Calu3 (cell line): Measurements from ENCODE around the gene CFAP57. TPM values are rescaled to one million over a fixed set of nuclear protein-coding genes. Genes with fewer than 3 reads are reported as not detected.

Experiments used
- Bru-seq: library from RNA; stranded (reverse); fragments of 400-500 nt; gene quantifications from one replicate; lab custom pipeline; 2021; lab: Mats Ljungman, UMichigan
- BruChase-seq, 2 experiments: library from RNA; stranded (reverse); fragments of 400-500 nt; gene quantifications; one replicate each; lab custom pipeline; 2021; lab: Mats Ljungman, UMichigan
- BruUV-seq: library from RNA; stranded (reverse); fragments of 400-500 nt; replicated peaks from 2 replicates; lab custom pipeline; 2021; lab: Mats Ljungman, UMichigan
- CTCF ChIA-PET: fragments of 300-600 bp; sonication (Branson Sonifier 250); formaldehyde crosslinking; loops from one replicate; lab custom pipeline; 2022; ENCODE audit warnings: antibody characterized with exemption; lab: Charles Lee
- DNase-seq: peaks from one replicate; pipeline ENCODE4 v3.0.0; 2022
- H3K27ac Mint-ChIP-seq: one replicate; pipeline ENCODE4 v1.8.0; 2022; ENCODE audit warnings: mixed read lengths; ENCODE audit not compliant: unreplicated experiment
- H3K27me3 Mint-ChIP-seq: one replicate; pipeline ENCODE4 v1.8.0; 2022; ENCODE audit warnings: mixed read lengths; ENCODE audit not compliant: unreplicated experiment
- H3K36me3 Mint-ChIP-seq: one replicate; pipeline ENCODE4 v1.8.0; 2022; ENCODE audit warnings: mild to moderate bottlenecking, moderate library complexity, mixed read lengths; ENCODE audit not compliant: insufficient read depth, unreplicated experiment
- H3K4me1 Mint-ChIP-seq: one replicate; pipeline ENCODE4 v1.8.0; 2022; ENCODE audit warnings: mild to moderate bottlenecking, low read depth, mixed read lengths; ENCODE audit not compliant: unreplicated experiment
- H3K4me3 Mint-ChIP-seq: one replicate; pipeline ENCODE4 v1.8.0; 2022; ENCODE audit warnings: mild to moderate bottlenecking, low read depth, moderate library complexity, mixed read lengths; ENCODE audit not compliant: unreplicated experiment
- H3K9me3 Mint-ChIP-seq: one replicate; pipeline ENCODE4 v1.8.0; 2022; ENCODE audit warnings: low read depth, mixed read lengths; ENCODE audit not compliant: unreplicated experiment
- CTCF ChIP-seq: fragments of 200-600 bp; IDR thresholded peaks from one replicate; pipeline ENCODE4 v1.8.0; 2022; ENCODE audit warnings: antibody characterized with exemption; ENCODE audit not compliant: unreplicated experiment
- intact Hi-C: fragments of 100-400 bp; cut with micrococcal nuclease; formaldehyde crosslinking; loops from one replicate; pipeline ENCODE4 v1.10.0; 2022; ENCODE audit not compliant: unreplicated experiment
- long read RNA-seq: library from polyadenylated mRNA; stranded (forward); transcript quantifications from one replicate; pipeline ENCODE4 v2.0.0, GENCODE V29; 2022
- total RNA-seq: library from RNA; stranded (reverse); gene quantifications from 2 replicates; pipeline ENCODE4 v1.2.3, GENCODE V29; 2022

The CFAP57 gene
- total RNA-seq (0.26 and 0.56 TPM in 2 replicates), Bru-seq, nascent RNA (percentile 29 among the genes with signal in this experiment), BruChase-seq, experiment 1, labeled RNA remaining after a 6-hour chase (percentile 22 among the genes with signal in this experiment), BruChase-seq, experiment 2, labeled RNA remaining after a 2-hour chase (percentile 19 among the genes with signal in this experiment)
- long read RNA-seq, partial matches to known transcripts = 4 of 4 reads
- long read RNA-seq, other reads (novel, unspliced or antisense) = 0 of 4 reads

GRCh38 chr1:43171876-43172526 lies at the start of gene CFAP57, which contains the start of gene EBNA1BP2:
TSS of gene CFAP57 (plus strand) at chr1:43172330. CDS start at chr1:43172754, 424 bp downstream.
TSS of gene EBNA1BP2 (minus strand) at chr1:43172290. CDS start at chr1:43172118, 172 bp downstream.
- peak within 1 kb of the TSS; percentile 95 for H3K4me3 Mint-ChIP-seq
- peak; percentile 86 for DNase-seq
- peaks cover 8% of the 10 kb centered on the region for H3K4me1 Mint-ChIP-seq
- no peak for TF ChIP-seq CTCF
- intact Hi-C loops = loop anchor here (2.0 kb wide), 1 partner anchor 35 kb away; no protein-coding TSS in a partner anchor
- H3K27ac Mint-ChIP-seq = peak within 1 kb of the TSS; percentile 89
- CTCF ChIA-PET = interaction anchor here (0.6 to 0.7 kb wide), 3 partner anchors 11 to 853 kb away, joined by 4 read pairs; no protein-coding TSS in a partner anchor
- peaks cover 7% of the 10 kb centered on the region for H3K27me3 Mint-ChIP-seq
- H3K36me3 Mint-ChIP-seq = peaks cover 53% of the 10 kb centered on the region
- no peaks in the 10 kb centered on the region for H3K9me3 Mint-ChIP-seq
- no TSS peak for BruUV-seq

- intact Hi-C loops = no loop called here
- BruUV-seq = no TSS peak
- Mint-ChIP-seq H3K36me3 (no peaks in the 10 kb centered on the region), H3K4me1 (no peaks in the 10 kb centered on the region), H3K27ac (no peak overlapping the region), H3K9me3 (no peaks in the 10 kb centered on the region), H3K27me3 (peaks cover 22% of the 10 kb centered on the region), H3K4me3 (no peak overlapping the region)
- DNase-seq = no peak
- CTCF ChIA-PET = no interaction called here
- TF ChIP-seq CTCF = no peak
Measured at GRCh38 chr1:43123031-43123430, 49.1 kb upstream of the CFAP57 start.

GRCh38 chr1:43128816-43129215 lies 43.3 kb upstream of the CFAP57 start:
- intact Hi-C loops = no loop called here
- H3K36me3 Mint-ChIP-seq = no peaks in the 10 kb centered on the region

GRCh38 chr1:43129426-43129825 lies 42.7 kb upstream of the CFAP57 start:
- intact Hi-C loops = no loop called here
- Mint-ChIP-seq H3K36me3 (no peaks in the 10 kb centered on the region), H3K4me1 (no peaks in the 10 kb centered on the region), H3K9me3 (peaks cover 3% of the 10 kb centered on the region), H3K4me3 (no peak overlapping the region), H3K27ac (no peak overlapping the region), H3K27me3 (peaks cover 12% of the 10 kb centered on the region)
- no TSS peak for BruUV-seq
- DNase-seq = no peak
- CTCF ChIA-PET = no interaction called here
- no peak for TF ChIP-seq CTCF

More at GRCh38 chr1:43128816-43129215, 43.3 kb upstream of the CFAP57 start:
- CTCF ChIA-PET = no interaction called here
- H3K9me3 Mint-ChIP-seq = peaks cover 2% of the 10 kb centered on the region
- no peak for TF ChIP-seq CTCF
- no peak overlapping the region for H3K4me3 Mint-ChIP-seq
- H3K27ac Mint-ChIP-seq = no peak overlapping the region
- DNase-seq = no peak
- H3K4me1 Mint-ChIP-seq = no peaks in the 10 kb centered on the region
- peaks cover 12% of the 10 kb centered on the region for H3K27me3 Mint-ChIP-seq
- BruUV-seq = no TSS peak
